B cell (primary cell): ENCODE results near the gene NECTIN1. TPM values are rescaled to one million over a fixed set of nuclear protein-coding genes. Genes with fewer than 3 reads are reported as not detected.

Experiments
- ATAC-seq: fragments of 200-7000 bp; cut with Tn5 transposase; one replicate; pipeline ENCODE4 v1.10.0; 2021; ENCODE audit warnings: low read depth, mild to moderate bottlenecking, moderate number of reproducible peaks, moderate library complexity
- CTCF ChIA-PET: fragments of 350-600 bp; sonication (Branson Sonifier 250); formaldehyde crosslinking; loops from one replicate; lab custom pipeline; 2021; ENCODE audit warnings: antibody characterized with exemption, inconsistent platforms; lab: Charles Lee
- POLR2A ChIA-PET: fragments of 350-600 bp; sonication (Branson Sonifier 250); formaldehyde crosslinking; loops from one replicate; lab custom pipeline; 2021; ENCODE audit warnings: antibody characterized with exemption; lab: Charles Lee
- DNase-seq: peaks from one replicate; pipeline ENCODE4 v3.0.0; 2013
- H2AFZ ChIP-seq: 2 replicates; pipeline ENCODE4 v1.6.1; 2012; ENCODE audit warnings: mild to moderate bottlenecking, low read depth, low read length; ENCODE audit not compliant: insufficient read depth, poor library complexity, severe bottlenecking
- H3K27ac ChIP-seq, 2 donors: 1 replicate in 1 of 2; 2 replicates in 1 of 2; pipeline ENCODE4 v1.5.1; 2012 to 2013; ENCODE audit warnings: low read length in 2 of 2, mild to moderate bottlenecking in 2 of 2, moderate library complexity in 1 of 2
- H3K27me3 ChIP-seq, 4 experiments: fragments of 200-600 bp in 1 of 4; sonication (generic) in 1 of 4; replicated peaks in 1 of 4; 1 replicate in 2 of 4; 2 replicates in 2 of 4; pipeline versions ENCODE4 v1.6.1 to v1.7.0; 2013 to 2016; ENCODE audit warnings: low read length in 3 of 4, mild to moderate bottlenecking in 2 of 4, mixed read lengths in 1 of 4, moderate library complexity in 1 of 4; ENCODE audit not compliant: insufficient read depth in 4 of 4, control insufficient read depth in 3 of 4; ENCODE audit errors: control extremely low read depth in 1 of 4
- H3K36me3 ChIP-seq, 2 experiments: replicated peaks in 1 of 2; 1 replicate in 1 of 2; 2 replicates in 1 of 2; pipeline versions ENCODE4 v1.6.1 to v1.7.1; 2013; ENCODE audit warnings: low read length in 1 of 2; ENCODE audit not compliant: insufficient read depth in 2 of 2, control insufficient read depth in 1 of 2; ENCODE audit errors: control extremely low read depth in 1 of 2, extremely low read depth in 1 of 2
- H3K4me1 ChIP-seq, 2 donors: fragments of 200-600 bp in 1 of 2; sonication (generic) in 1 of 2; 1 replicate in 1 of 2; 2 replicates in 1 of 2; pipeline versions ENCODE4 v1.5.1 to v1.6.1; 2013 to 2017; ENCODE audit warnings: low read length in 2 of 2; ENCODE audit not compliant: control insufficient read depth in 2 of 2, insufficient read depth in 2 of 2
- H3K4me2 ChIP-seq: replicated peaks from 2 replicates; pipeline ENCODE3; 2012; ENCODE audit warnings: mild to moderate bottlenecking, low read depth, low read length; ENCODE audit not compliant: poor library complexity, severe bottlenecking
- H3K4me3 ChIP-seq, 5 experiments: fragments of 200-600 bp in 1 of 5; sonication (generic) in 1 of 5; 1 replicate in 3 of 5; 2 replicates in 2 of 5; pipeline versions ENCODE4 v1.5.1 to v1.7.0; 2011 to 2016; ENCODE audit warnings: low read length in 4 of 5, mild to moderate bottlenecking in 4 of 5, low read depth in 2 of 5, control low read depth in 1 of 5, moderate library complexity in 1 of 5; ENCODE audit not compliant: insufficient read depth in 1 of 5; ENCODE audit errors: control extremely low read depth in 1 of 5, extremely low read depth in 1 of 5
- H3K79me2 ChIP-seq: fragments of 200-600 bp; sonication (generic); one replicate; pipeline ENCODE4 v1.6.0; 2016; ENCODE audit warnings: low read length; ENCODE audit not compliant: control insufficient read depth, insufficient read depth
- H3K9ac ChIP-seq: fragments of 200-600 bp; sonication (generic); 2 replicates; pipeline ENCODE4 v1.6.1; 2017; ENCODE audit warnings: mild to moderate bottlenecking, low read length, moderate library complexity
- H3K9me3 ChIP-seq, 3 donors: one replicate each; pipeline versions ENCODE4 v1.6.1 to v1.7.1; 2013; ENCODE audit warnings: low read length in 2 of 3; ENCODE audit not compliant: control insufficient read depth in 2 of 3, insufficient read depth in 1 of 3; ENCODE audit errors: control extremely low read depth in 1 of 3
- H4K20me1 ChIP-seq: 2 replicates; pipeline ENCODE4 v1.6.0; 2012; ENCODE audit warnings: mild to moderate bottlenecking, low read length; ENCODE audit not compliant: insufficient read depth, control insufficient read depth, poor library complexity, severe bottlenecking
- H3K27ac Mint-ChIP-seq: one replicate; pipeline ENCODE4 v1.8.0; 2021; ENCODE audit warnings: mixed read lengths
- H3K27me3 Mint-ChIP-seq: one replicate; pipeline ENCODE4 v1.8.0; 2021; ENCODE audit warnings: mixed read lengths
- H3K4me1 Mint-ChIP-seq: one replicate; pipeline ENCODE4 v1.8.0; 2021; ENCODE audit warnings: mixed read lengths
- H3K4me3 Mint-ChIP-seq: one replicate; pipeline ENCODE4 v1.8.0; 2021; ENCODE audit warnings: mixed read lengths
- H3K9me3 Mint-ChIP-seq: one replicate; pipeline ENCODE4 v1.8.0; 2022; ENCODE audit warnings: mixed read lengths; ENCODE audit not compliant: insufficient read depth
- EZH2 ChIP-seq: IDR thresholded peaks from 2 replicates; pipeline ENCODE4 v1.6.1; 2012; ENCODE audit warnings: borderline replicate concordance, low read depth, mild to moderate bottlenecking, moderate library complexity, low read length; ENCODE audit not compliant: insufficient read depth, poor library complexity, severe bottlenecking
- WGBS: methylation state at CpG from one replicate; pipeline ENCODE4 v1.1.5; 2013; ENCODE audit warnings: missing lambda C conversion rate; ENCODE audit not compliant: insufficient coverage; 5-methylcytosine and 5-hydroxymethylcytosine counted together
- intact Hi-C: fragments of 100-400 bp; cut with micrococcal nuclease; formaldehyde crosslinking; loops from one replicate; pipeline ENCODE4 v1.10.0; 2022
- polyA plus RNA-seq: library from polyadenylated mRNA; depleted of rRNA; stranded (reverse); fragments of >200 nt; gene quantifications from 2 replicates; pipeline ENCODE4 v1.2.3, GENCODE V29; 2012
- total RNA-seq, 2 donors: library from RNA; stranded (reverse); fragments of 120-200 nt in 1 of 2; gene quantifications; 1 replicate in 1 of 2; 2 replicates in 1 of 2; pipeline versions ENCODE4 v1.2.3 to v1.2.4, GENCODE V29; 2013 to 2022
- TF ChIP-seq, protein P1 (sequence below): fragments of 200-600 bp; IDR thresholded peaks from one replicate; pipeline ENCODE4 v1.8.0; 2022; ENCODE audit warnings: antibody characterized with exemption, mild to moderate bottlenecking

NECTIN1 gene
- total and polyA plus RNA-seq, 2 donors (not counting 1 experiment from before 2014, with no cell fraction given), result 2.1 to 3.9 TPM

DNA sequence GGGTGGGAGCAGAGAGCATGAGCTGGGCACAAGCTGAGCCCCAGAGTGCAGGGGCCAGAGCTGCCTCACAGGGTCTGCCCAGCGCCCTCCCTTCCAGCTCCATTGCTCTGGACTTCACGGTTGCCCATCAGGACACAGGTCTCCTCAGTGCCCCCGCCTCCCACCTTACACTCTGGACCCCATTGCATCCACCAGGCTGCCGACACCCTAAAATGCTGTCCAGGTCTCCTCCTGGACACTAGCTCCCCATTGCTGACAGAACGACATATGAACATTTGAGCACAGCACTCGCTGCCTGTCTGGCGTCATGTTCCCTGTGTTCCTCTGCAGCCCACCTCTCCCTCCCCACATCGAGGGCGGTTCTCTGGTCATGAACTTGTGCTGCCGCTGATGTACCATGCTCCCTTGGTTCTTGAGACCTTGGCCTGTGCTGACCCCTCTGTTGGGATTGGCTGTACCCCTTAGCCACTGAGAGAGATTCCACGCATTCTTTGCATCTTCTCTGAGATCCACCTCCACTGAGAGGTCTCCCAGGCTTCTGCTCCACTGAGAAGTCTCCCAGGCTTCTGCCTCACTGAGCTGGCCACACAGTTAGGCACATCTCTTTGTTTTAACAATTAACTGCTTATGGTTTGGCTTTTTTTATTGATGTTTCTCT is 34.2 kb upstream of the NECTIN1 start:
- Histone ChIP-seq H3K27me3 (peaks cover 0 to 14% (median 0%) of the 10 kb centered on the region in 4 experiments), H3K9ac (no peak overlapping the region), H3K79me2 (no peaks in the 10 kb centered on the region), H3K4me3 (no peak overlapping the region), H3K4me1 (no peaks in the 10 kb centered on the region), H3K27ac (no peak overlapping the region), H3K4me2 (no peak overlapping the region), H3K9me3 (peaks cover 0 to 4% (median 2%) of the 10 kb centered on the region in 3 donors), H4K20me1 (no peaks in the 10 kb centered on the region), H2AFZ (no peak overlapping the region), H3K36me3 (no peaks in the 10 kb centered on the region)
- peaks cover 37% of the 10 kb centered on the region for H3K27me3 Mint-ChIP-seq
- POLR2A ChIA-PET, result no interaction called here
- H3K4me3 Mint-ChIP-seq, result no peak overlapping the region
- no peak for DNase-seq
- WGBS, result 82% methylated on average over 11 of the region's 11 CpGs
- intact Hi-C loops, result no loop called here
- H3K27ac Mint-ChIP-seq, result no peak overlapping the region
- ATAC-seq, result no peak
- TF ChIP-seq, protein P1, sequence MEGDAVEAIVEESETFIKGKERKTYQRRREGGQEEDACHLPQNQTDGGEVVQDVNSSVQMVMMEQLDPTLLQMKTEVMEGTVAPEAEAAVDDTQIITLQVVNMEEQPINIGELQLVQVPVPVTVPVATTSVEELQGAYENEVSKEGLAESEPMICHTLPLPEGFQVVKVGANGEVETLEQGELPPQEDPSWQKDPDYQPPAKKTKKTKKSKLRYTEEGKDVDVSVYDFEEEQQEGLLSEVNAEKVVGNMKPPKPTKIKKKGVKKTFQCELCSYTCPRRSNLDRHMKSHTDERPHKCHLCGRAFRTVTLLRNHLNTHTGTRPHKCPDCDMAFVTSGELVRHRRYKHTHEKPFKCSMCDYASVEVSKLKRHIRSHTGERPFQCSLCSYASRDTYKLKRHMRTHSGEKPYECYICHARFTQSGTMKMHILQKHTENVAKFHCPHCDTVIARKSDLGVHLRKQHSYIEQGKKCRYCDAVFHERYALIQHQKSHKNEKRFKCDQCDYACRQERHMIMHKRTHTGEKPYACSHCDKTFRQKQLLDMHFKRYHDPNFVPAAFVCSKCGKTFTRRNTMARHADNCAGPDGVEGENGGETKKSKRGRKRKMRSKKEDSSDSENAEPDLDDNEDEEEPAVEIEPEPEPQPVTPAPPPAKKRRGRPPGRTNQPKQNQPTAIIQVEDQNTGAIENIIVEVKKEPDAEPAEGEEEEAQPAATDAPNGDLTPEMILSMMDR, result no peak
- TF ChIP-seq EZH2, result no peak
- CTCF ChIA-PET, result no interaction called here
- H3K9me3 Mint-ChIP-seq, result peaks cover 5% of the 10 kb centered on the region
- H3K4me1 Mint-ChIP-seq, result no peaks in the 10 kb centered on the region

DNA sequence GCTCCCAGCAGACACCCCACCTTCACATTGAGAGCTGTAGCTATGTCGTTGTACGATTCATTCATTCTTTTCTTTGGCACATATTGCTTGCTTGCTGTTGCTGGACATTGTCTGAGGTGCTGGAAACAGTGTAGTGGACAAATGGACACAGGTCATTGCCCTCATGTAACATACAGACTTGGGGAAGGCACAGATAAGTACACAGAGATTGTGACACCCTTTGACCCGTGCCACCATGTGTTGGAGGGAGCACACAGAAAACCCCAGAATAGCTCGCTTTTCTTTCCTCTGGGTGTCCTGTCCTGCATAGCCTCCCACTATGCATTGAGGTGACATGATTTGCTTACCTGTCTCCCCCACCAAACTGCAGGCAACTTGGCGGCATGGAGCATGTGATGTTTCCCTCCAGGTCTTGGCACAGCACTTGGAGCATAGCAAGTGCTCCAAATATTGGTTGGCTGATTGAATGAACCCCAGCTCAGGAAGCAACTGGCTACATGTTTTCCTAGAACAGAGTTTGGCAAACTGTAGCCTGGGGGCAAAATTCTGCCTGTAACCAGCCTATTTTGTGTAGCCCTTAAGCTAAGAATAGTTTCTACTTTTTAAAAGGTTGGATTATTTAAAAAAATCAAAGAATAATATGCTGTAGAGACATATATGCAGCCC is 30.9 kb upstream of the NECTIN1 start:
- no peaks in the 10 kb centered on the region for H3K9me3 Mint-ChIP-seq
- peaks cover 33% of the 10 kb centered on the region for H3K27me3 Mint-ChIP-seq
- no peak overlapping the region for H2AFZ ChIP-seq
- H3K27me3 ChIP-seq, result peaks cover 0 to 11% (median 0%) of the 10 kb centered on the region in 4 experiments
- DNase-seq (no peak), ATAC-seq (no peak)
- no peaks in the 10 kb centered on the region for H3K79me2 ChIP-seq
- H3K4me1 Mint-ChIP-seq, result no peaks in the 10 kb centered on the region
- no peaks in the 10 kb centered on the region for H3K36me3 ChIP-seq
- no peak overlapping the region for H3K4me3 Mint-ChIP-seq
- TF ChIP-seq EZH2, result no peak
- TF ChIP-seq, protein P1, result no peak
- ChIA-PET POLR2A (no interaction called here), CTCF (no interaction called here)
- H3K27ac ChIP-seq, result no peak overlapping the region
- no peaks in the 10 kb centered on the region for H4K20me1 ChIP-seq
- no peaks in the 10 kb centered on the region for H3K4me1 ChIP-seq
- H3K27ac Mint-ChIP-seq, result no peak overlapping the region
- H3K9ac ChIP-seq, result no peak overlapping the region
- intact Hi-C loops, result no loop called here
- WGBS, result 92% methylated on average over 5 of the region's 5 CpGs
- H3K4me2 ChIP-seq, result no peak overlapping the region
- H3K4me3 ChIP-seq, result no peak overlapping the region
- H3K9me3 ChIP-seq, result no peaks in the 10 kb centered on the region
